Spleen (tissue), 11 donors: ENCODE data around the gene CHEK1. TPM values are rescaled to one million over a fixed set of nuclear protein-coding genes. Genes with fewer than 3 reads are reported as not detected.

Experiments used
- DNase-seq: peaks from one replicate; pipeline ENCODE4 v3.0.0-alpha.2; 2020
- H3K27ac ChIP-seq, 8 donors: fragments of 200-600 bp; sonication (generic) in 7 of 8; 1 replicate in 4 of 8; 2 replicates in 4 of 8; pipeline versions ENCODE4 v1.5.0 to v1.8.0; 2016 to 2021; ENCODE audit warnings: inconsistent platforms in 4 of 8, mild to moderate bottlenecking in 4 of 8, moderate library complexity in 1 of 8
- H3K27me3 ChIP-seq, 7 donors: fragments of 200-600 bp; sonication (generic) in 6 of 7; replicated peaks in 1 of 7; 1 replicate in 4 of 7; 2 replicates in 3 of 7; pipeline versions ENCODE4 v1.5.0 to v1.8.0; 2016 to 2021; ENCODE audit warnings: inconsistent platforms in 3 of 7, mild to moderate bottlenecking in 1 of 7
- H3K36me3 ChIP-seq, 6 donors: fragments of 200-600 bp; sonication (generic) in 5 of 6; 1 replicate in 4 of 6; 2 replicates in 2 of 6; pipeline versions ENCODE4 v1.5.0 to v1.8.0; 2016 to 2021; ENCODE audit warnings: inconsistent platforms in 2 of 6
- H3K4me1 ChIP-seq, 6 donors: fragments of 200-600 bp; sonication (generic) in 5 of 6; 1 replicate in 3 of 6; 2 replicates in 3 of 6; pipeline versions ENCODE4 v1.5.0 to v1.8.0; 2016 to 2021; ENCODE audit warnings: inconsistent platforms in 3 of 6
- H3K4me3 ChIP-seq, 8 donors: fragments of 200-600 bp; sonication (generic) in 7 of 8; 1 replicate in 4 of 8; 2 replicates in 4 of 8; pipeline versions ENCODE4 v1.5.0 to v1.8.0; 2016 to 2021; ENCODE audit warnings: inconsistent platforms in 4 of 8, mild to moderate bottlenecking in 4 of 8, moderate library complexity in 2 of 8
- H3K9me3 ChIP-seq, 8 donors: fragments of 200-600 bp; sonication (generic) in 7 of 8; 1 replicate in 4 of 8; 2 replicates in 4 of 8; pipeline versions ENCODE4 v1.5.0 to v1.8.0; 2016 to 2021; ENCODE audit warnings: inconsistent platforms in 4 of 8
- CTCF ChIP-seq, 11 experiments: fragments of 200-600 bp in 7 of 11; fragments of 450-650 bp in 4 of 11; sonication (generic) in 4 of 11; IDR thresholded peaks in 8 of 11; conservative IDR thresholded peaks in 3 of 11; 1 replicate in 7 of 11; 2 replicates in 4 of 11; pipeline versions ENCODE4 v1.4.0 to v1.8.0; 2016 to 2021; ENCODE audit warnings: antibody characterized with exemption in 11 of 11, inconsistent platforms in 4 of 11, mild to moderate bottlenecking in 1 of 11
- POLR2A ChIP-seq, 3 donors: fragments of 450-650 bp; IDR thresholded peaks; one replicate each; pipeline ENCODE4 v1.5.1; 2017; ENCODE audit warnings: antibody characterized with exemption in 3 of 3, mild to moderate bottlenecking in 1 of 3
- POLR2AphosphoS5 ChIP-seq, 3 donors: sonication (generic); formaldehyde crosslinking; IDR thresholded peaks; one replicate each; pipeline ENCODE4 v1.5.1; 2017; ENCODE audit warnings: antibody characterized with exemption in 3 of 3
- WGBS, 5 donors: extraction: QIAGEN DNeasy Blood & Tissue Kit in 3 of 5; methylation state at CpG; one replicate each; pipeline versions ENCODE4 v1.1.5 to v1.1.7; 2013 to 2018; 5-methylcytosine and 5-hydroxymethylcytosine counted together
- intact Hi-C: fragments of 100-400 bp; cut with DNase I; formaldehyde crosslinking; loops from one replicate; pipeline ENCODE4 v1.15.0; 2023; ENCODE audit warnings: low total_unique reads
- polyA plus RNA-seq, 3 donors: library from polyadenylated mRNA; stranded (reverse); fragments of 200-250 nt; gene quantifications; one replicate each; pipeline ENCODE4 v1.2.1, GENCODE V29; 2013
- total RNA-seq, 7 donors: library from RNA; depleted of rRNA in 3 of 7; stranded (reverse); fragments of >200 nt in 3 of 7; fragmentation: NEBNext Ultra II Directional in 4 of 7; extraction: Animal tissue kit (Norgen Biotek cat#: 25700) in 4 of 7; gene quantifications; one replicate each; pipeline versions ENCODE4 v1.1.0 to v1.2.1, GENCODE V29; 2016 to 2021
- donor health status: healthy with polysubstance abuse.
- donor health status: DM: no; HTN: no; CAD: no; lungs with moderate emphysema.
- donor health status: DM: no; HTN: no; CAD: no.
- donor health status: Bipolar disorder and iron deficiency.
- donor health status: healthy.
- donor health status: DM: no; HTN: no; CAD: no.
- donor health status: DM: yes; HTN: yes; CAD: no.

Gene CHEK1
- total and polyA plus RNA-seq, 10 donors: 1.6 to 10.3 (median 6.1) TPM

GRCh38 chr11:125588505-125588904, 36.5 kb upstream of the CHEK1 start:
- intact Hi-C loops: no loop called here
- WGBS, 5 donors: 62 to 81% (median 66%) methylated on average over 3 of the region's 3 CpGs

GRCh38 chr11:125591649-125592304, 33.2 kb upstream of the CHEK1 start:
- no peak for TF ChIP-seq CTCF (IDR thresholded peaks at IDR 0.05 in 8 of 11, conservative IDR thresholded peaks at IDR 0.05 in 3 of 11)
- TF ChIP-seq POLR2A (IDR thresholded peaks at IDR 0.05): no peak
- peak in 2 of 3 donors; percentile 30 to 52 for TF ChIP-seq POLR2AphosphoS5 (IDR thresholded peaks at IDR 0.05)
- peak overlapping the region; percentile 50 to 97 (median 80) for H3K4me3 ChIP-seq
- peaks cover 0 to 14% (median under 1%) of the 10 kb centered on the region in 6 donors for H3K36me3 ChIP-seq
- peaks cover 20 to 53% (median 41%) of the 10 kb centered on the region in 6 donors for H3K4me1 ChIP-seq
- WGBS, 5 donors: 0 to 2% (median 1%) methylated on average over 27 to 30 of the region's 30 CpGs
- H3K27ac ChIP-seq: peak overlapping the region; percentile 96 to 100 (median 98)
- H3K27me3 ChIP-seq: no peaks in the 10 kb centered on the region
- intact Hi-C loops: no loop called here
- H3K9me3 ChIP-seq: no peaks in the 10 kb centered on the region
- DNase-seq: peak; percentile 90

More at GRCh38 chr11:125588505-125588904, 36.5 kb upstream of the CHEK1 start:
- peaks cover 5 to 20% (median 14%) of the 10 kb centered on the region in 6 donors for H3K4me1 ChIP-seq
- no peak overlapping the region for H3K27ac ChIP-seq
- no peak for DNase-seq
- H3K27me3 ChIP-seq: no peaks in the 10 kb centered on the region
- no peak for TF ChIP-seq POLR2A (IDR thresholded peaks at IDR 0.05)
- no peak for TF ChIP-seq CTCF (IDR thresholded peaks at IDR 0.05 in 8 of 11, conservative IDR thresholded peaks at IDR 0.05 in 3 of 11)
- no peak for TF ChIP-seq POLR2AphosphoS5 (IDR thresholded peaks at IDR 0.05)
- no peaks in the 10 kb centered on the region for H3K9me3 ChIP-seq
- no peak overlapping the region for H3K4me3 ChIP-seq
- H3K36me3 ChIP-seq: peaks cover 0 to 22% (median 13%) of the 10 kb centered on the region in 6 donors

GRCh38 chr11:125592305-125593113, 32.5 kb upstream of the CHEK1 start, which contains the start of gene STT3A:
Gene STT3A, plus strand, starts transcription at chr11:125592852. Its CDS starts 3,064 bp downstream, at chr11:125595916.
- peak within 1 kb of the TSS; percentile 59 to 97 (median 82) for H3K4me3 ChIP-seq
- TF ChIP-seq POLR2A (IDR thresholded peaks at IDR 0.05) (peak; percentile 35 to 83 (median 59)), POLR2AphosphoS5 (IDR thresholded peaks at IDR 0.05) (peak; percentile 96 to 98 (median 96)), CTCF (IDR thresholded peaks at IDR 0.05 in 8 of 11, conservative IDR thresholded peaks at IDR 0.05 in 3 of 11) (peak in 3 of 11 experiments; percentile 28 to 32 (median 32))
- intact Hi-C loops: no loop called here
- no peaks in the 10 kb centered on the region for H3K9me3 ChIP-seq
- peaks cover 0 to 21% (median 7%) of the 10 kb centered on the region in 6 donors for H3K36me3 ChIP-seq
- peak within 1 kb of the TSS; percentile 96 to 100 (median 98) for H3K27ac ChIP-seq
- DNase-seq: peak; percentile 100
- no peaks in the 10 kb centered on the region for H3K27me3 ChIP-seq
- 0 to 1% (median 0%) methylated on average over 54 to 55 of the region's 55 CpGs for WGBS, 5 donors
- peaks cover 20 to 56% (median 41%) of the 10 kb centered on the region in 6 donors for H3K4me1 ChIP-seq
